Measurements from ENCODE around the gene IPMK.

DNA sequence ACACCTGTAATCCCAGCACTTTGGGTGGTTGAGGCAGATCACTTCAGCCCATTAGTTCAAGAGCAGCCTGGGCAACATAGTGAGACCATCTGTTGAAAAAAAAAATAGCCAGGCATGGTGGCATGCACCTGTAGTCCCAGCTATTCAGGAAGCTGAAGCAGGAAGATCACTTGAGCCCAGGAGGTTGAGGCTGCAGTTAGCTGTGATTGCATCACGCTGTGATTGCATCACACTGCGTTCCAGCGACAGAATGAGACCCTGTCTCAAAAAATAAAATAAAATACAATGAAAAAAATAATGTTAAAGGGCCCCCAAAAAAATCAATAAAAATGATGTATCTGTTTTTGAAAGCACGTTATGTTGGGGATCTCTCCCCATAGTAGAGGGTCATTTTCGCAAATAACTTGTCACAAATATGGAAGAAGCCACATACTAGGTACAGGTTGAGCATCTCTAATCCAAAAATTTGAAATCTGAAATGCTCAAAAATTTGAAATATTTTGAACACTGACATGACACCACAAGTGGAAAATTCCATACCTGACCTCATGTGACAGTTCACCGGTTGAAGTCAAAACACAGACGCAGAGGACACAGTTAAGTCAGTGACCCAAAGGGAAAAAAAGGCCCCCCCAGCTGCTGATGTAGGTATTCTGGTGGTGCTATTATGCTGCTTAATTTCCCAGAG lies 10.7 kb upstream of the IPMK start:
- TF ChIP-seq POLR2AphosphoS5 (IDR thresholded peaks at IDR 0.05; ENCODE audit: low read depth) (no peak), EZH2 (IDR thresholded peaks at IDR 0.05; ENCODE audit: low read depth, unreplicated experiment) (no peak), EZH2phosphoT487 (IDR thresholded peaks at IDR 0.05; ENCODE audit: unreplicated experiment) (no peak), JUNB (IDR thresholded peaks at IDR 0.05; ENCODE audit: unreplicated experiment) (no peak), ZNF331 (CRISPR knock-in tag; IDR thresholded peaks at IDR 0.05; ENCODE audit: low read depth) (no peak), CREB1 (CRISPR knock-in tag; IDR thresholded peaks at IDR 0.05; ENCODE audit: low read depth) (no peak), STAT1 (IDR thresholded peaks at IDR 0.05; ENCODE audit: unreplicated experiment) (no peak), NANOG (IDR thresholded peaks at IDR 0.05; ENCODE audit: borderline replicate concordance) (no peak), ZNF114 (CRISPR knock-in tag; IDR thresholded peaks at IDR 0.05) (no peak)
- TF ChIP-seq, protein P1, sequence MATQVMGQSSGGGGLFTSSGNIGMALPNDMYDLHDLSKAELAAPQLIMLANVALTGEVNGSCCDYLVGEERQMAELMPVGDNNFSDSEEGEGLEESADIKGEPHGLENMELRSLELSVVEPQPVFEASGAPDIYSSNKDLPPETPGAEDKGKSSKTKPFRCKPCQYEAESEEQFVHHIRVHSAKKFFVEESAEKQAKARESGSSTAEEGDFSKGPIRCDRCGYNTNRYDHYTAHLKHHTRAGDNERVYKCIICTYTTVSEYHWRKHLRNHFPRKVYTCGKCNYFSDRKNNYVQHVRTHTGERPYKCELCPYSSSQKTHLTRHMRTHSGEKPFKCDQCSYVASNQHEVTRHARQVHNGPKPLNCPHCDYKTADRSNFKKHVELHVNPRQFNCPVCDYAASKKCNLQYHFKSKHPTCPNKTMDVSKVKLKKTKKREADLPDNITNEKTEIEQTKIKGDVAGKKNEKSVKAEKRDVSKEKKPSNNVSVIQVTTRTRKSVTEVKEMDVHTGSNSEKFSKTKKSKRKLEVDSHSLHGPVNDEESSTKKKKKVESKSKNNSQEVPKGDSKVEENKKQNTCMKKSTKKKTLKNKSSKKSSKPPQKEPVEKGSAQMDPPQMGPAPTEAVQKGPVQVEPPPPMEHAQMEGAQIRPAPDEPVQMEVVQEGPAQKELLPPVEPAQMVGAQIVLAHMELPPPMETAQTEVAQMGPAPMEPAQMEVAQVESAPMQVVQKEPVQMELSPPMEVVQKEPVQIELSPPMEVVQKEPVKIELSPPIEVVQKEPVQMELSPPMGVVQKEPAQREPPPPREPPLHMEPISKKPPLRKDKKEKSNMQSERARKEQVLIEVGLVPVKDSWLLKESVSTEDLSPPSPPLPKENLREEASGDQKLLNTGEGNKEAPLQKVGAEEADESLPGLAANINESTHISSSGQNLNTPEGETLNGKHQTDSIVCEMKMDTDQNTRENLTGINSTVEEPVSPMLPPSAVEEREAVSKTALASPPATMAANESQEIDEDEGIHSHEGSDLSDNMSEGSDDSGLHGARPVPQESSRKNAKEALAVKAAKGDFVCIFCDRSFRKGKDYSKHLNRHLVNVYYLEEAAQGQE (IDR thresholded peaks at IDR 0.05; ENCODE audit: unreplicated experiment) = no peak
- TF ChIP-seq, protein P2, sequence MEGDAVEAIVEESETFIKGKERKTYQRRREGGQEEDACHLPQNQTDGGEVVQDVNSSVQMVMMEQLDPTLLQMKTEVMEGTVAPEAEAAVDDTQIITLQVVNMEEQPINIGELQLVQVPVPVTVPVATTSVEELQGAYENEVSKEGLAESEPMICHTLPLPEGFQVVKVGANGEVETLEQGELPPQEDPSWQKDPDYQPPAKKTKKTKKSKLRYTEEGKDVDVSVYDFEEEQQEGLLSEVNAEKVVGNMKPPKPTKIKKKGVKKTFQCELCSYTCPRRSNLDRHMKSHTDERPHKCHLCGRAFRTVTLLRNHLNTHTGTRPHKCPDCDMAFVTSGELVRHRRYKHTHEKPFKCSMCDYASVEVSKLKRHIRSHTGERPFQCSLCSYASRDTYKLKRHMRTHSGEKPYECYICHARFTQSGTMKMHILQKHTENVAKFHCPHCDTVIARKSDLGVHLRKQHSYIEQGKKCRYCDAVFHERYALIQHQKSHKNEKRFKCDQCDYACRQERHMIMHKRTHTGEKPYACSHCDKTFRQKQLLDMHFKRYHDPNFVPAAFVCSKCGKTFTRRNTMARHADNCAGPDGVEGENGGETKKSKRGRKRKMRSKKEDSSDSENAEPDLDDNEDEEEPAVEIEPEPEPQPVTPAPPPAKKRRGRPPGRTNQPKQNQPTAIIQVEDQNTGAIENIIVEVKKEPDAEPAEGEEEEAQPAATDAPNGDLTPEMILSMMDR (conservative IDR thresholded peaks at IDR 0.05; ENCODE audit: low read depth in 2 of 2) = no peak
- TF ChIP-seq, protein P3, sequence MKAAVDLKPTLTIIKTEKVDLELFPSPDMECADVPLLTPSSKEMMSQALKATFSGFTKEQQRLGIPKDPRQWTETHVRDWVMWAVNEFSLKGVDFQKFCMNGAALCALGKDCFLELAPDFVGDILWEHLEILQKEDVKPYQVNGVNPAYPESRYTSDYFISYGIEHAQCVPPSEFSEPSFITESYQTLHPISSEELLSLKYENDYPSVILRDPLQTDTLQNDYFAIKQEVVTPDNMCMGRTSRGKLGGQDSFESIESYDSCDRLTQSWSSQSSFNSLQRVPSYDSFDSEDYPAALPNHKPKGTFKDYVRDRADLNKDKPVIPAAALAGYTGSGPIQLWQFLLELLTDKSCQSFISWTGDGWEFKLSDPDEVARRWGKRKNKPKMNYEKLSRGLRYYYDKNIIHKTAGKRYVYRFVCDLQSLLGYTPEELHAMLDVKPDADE (IDR thresholded peaks at IDR 0.05) = no peak
- TF ChIP-seq, protein P4, sequence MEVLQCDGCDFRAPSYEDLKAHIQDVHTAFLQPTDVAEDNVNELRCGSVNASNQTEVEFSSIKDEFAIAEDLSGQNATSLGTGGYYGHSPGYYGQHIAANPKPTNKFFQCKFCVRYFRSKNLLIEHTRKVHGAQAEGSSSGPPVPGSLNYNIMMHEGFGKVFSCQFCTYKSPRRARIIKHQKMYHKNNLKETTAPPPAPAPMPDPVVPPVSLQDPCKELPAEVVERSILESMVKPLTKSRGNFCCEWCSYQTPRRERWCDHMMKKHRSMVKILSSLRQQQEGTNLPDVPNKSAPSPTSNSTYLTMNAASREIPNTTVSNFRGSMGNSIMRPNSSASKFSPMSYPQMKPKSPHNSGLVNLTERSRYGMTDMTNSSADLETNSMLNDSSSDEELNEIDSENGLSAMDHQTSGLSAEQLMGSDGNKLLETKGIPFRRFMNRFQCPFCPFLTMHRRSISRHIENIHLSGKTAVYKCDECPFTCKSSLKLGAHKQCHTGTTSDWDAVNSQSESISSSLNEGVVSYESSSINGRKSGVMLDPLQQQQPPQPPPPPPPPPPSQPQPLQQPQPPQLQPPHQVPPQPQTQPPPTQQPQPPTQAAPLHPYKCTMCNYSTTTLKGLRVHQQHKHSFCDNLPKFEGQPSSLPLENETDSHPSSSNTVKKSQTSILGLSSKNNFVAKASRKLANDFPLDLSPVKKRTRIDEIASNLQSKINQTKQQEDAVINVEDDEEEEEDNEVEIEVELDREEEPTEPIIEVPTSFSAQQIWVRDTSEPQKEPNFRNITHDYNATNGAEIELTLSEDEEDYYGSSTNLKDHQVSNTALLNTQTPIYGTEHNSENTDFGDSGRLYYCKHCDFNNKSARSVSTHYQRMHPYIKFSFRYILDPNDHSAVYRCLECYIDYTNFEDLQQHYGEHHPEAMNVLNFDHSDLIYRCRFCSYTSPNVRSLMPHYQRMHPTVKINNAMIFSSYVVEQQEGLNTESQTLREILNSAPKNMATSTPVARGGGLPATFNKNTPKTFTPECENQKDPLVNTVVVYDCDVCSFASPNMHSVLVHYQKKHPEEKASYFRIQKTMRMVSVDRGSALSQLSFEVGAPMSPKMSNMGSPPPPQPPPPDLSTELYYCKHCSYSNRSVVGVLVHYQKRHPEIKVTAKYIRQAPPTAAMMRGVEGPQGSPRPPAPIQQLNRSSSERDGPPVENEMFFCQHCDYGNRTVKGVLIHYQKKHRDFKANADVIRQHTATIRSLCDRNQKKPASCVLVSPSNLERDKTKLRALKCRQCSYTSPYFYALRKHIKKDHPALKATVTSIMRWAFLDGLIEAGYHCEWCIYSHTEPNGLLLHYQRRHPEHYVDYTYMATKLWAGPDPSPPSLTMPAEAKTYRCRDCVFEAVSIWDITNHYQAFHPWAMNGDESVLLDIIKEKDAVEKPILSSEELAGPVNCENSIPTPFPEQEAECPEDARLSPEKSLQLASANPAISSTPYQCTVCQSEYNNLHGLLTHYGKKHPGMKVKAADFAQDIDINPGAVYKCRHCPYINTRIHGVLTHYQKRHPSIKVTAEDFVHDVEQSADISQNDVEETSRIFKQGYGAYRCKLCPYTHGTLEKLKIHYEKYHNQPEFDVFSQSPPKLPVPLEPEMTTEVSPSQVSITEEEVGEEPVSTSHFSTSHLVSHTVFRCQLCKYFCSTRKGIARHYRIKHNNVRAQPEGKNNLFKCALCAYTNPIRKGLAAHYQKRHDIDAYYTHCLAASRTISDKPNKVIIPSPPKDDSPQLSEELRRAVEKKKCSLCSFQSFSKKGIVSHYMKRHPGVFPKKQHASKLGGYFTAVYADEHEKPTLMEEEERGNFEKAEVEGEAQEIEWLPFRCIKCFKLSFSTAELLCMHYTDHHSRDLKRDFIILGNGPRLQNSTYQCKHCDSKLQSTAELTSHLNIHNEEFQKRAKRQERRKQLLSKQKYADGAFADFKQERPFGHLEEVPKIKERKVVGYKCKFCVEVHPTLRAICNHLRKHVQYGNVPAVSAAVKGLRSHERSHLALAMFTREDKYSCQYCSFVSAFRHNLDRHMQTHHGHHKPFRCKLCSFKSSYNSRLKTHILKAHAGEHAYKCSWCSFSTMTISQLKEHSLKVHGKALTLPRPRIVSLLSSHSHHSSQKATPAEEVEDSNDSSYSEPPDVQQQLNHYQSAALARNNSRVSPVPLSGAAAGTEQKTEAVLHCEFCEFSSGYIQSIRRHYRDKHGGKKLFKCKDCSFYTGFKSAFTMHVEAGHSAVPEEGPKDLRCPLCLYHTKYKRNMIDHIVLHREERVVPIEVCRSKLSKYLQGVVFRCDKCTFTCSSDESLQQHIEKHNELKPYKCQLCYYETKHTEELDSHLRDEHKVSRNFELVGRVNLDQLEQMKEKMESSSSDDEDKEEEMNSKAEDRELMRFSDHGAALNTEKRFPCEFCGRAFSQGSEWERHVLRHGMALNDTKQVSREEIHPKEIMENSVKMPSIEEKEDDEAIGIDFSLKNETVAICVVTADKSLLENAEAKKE (CRISPR knock-in tag; IDR thresholded peaks at IDR 0.05) = no peak

Measured in GM23338 (cell line).